ENCODE data around the gene TNFSF13. TPM values are rescaled to one million over a fixed set of nuclear protein-coding genes. Genes with fewer than 3 reads are reported as not detected.
A peak's percentile ranks its signal among the peaks of the same experiment; 100 is the strongest.

The TNFSF13 gene
- total RNA-seq, 1 donor = 1.1 TPM

DNA sequence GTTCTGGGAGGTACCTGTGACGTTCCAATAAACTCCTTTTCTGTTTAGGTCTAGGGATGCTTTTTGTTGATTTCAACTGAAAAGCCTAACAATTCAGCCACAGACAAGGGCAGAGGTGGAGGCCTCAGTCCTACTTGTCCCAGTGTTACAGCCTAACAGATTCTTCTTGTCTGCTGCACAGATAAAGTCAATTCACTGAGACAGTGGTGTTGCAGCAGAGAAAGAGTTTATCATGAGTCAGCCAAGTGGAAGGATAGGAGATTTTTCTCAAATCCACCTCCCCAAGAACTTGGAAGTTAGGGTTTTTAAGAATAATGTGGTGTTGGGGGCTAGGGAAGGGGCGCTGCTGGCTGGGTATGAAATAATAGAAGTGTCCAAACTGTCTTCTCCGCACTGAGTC is 20.5 kb upstream of the TNFSF13 start:
- H3K27ac ChIP-seq (ENCODE audit: low read depth, low read length) = no peak overlapping the region
- H4K20me1 ChIP-seq (ENCODE audit: insufficient read depth, low read length) = no peaks in the 10 kb centered on the region
- peaks cover 3% of the 10 kb centered on the region for H3K4me1 ChIP-seq (ENCODE audit: insufficient read depth, low read length)
- H3K9me3 ChIP-seq (ENCODE audit: low read depth, low read length) = peaks cover 10% of the 10 kb centered on the region
- no peaks in the 10 kb centered on the region for H3K36me3 ChIP-seq (ENCODE audit: insufficient read depth, low read length)
- TF ChIP-seq, protein P1, sequence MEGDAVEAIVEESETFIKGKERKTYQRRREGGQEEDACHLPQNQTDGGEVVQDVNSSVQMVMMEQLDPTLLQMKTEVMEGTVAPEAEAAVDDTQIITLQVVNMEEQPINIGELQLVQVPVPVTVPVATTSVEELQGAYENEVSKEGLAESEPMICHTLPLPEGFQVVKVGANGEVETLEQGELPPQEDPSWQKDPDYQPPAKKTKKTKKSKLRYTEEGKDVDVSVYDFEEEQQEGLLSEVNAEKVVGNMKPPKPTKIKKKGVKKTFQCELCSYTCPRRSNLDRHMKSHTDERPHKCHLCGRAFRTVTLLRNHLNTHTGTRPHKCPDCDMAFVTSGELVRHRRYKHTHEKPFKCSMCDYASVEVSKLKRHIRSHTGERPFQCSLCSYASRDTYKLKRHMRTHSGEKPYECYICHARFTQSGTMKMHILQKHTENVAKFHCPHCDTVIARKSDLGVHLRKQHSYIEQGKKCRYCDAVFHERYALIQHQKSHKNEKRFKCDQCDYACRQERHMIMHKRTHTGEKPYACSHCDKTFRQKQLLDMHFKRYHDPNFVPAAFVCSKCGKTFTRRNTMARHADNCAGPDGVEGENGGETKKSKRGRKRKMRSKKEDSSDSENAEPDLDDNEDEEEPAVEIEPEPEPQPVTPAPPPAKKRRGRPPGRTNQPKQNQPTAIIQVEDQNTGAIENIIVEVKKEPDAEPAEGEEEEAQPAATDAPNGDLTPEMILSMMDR (IDR thresholded peaks at IDR 0.05; ENCODE audit: extremely low read depth, low read depth, low read length) = no peak
- no peaks in the 10 kb centered on the region for H3K79me2 ChIP-seq (ENCODE audit: insufficient read depth, low read length)
- peaks cover 5% of the 10 kb centered on the region for H3K27me3 ChIP-seq (ENCODE audit: insufficient read depth, low read length)
- no peak for DNase-seq (ENCODE audit: insufficient read length, low spot score, missing footprints)
- no peak overlapping the region for H3K4me3 ChIP-seq (ENCODE audit: insufficient read depth, low read length)
- H2AFZ ChIP-seq (ENCODE audit: low read length) = no peak overlapping the region
- no peak overlapping the region for H3K4me2 ChIP-seq (ENCODE audit: insufficient read depth, low read length)

DNA sequence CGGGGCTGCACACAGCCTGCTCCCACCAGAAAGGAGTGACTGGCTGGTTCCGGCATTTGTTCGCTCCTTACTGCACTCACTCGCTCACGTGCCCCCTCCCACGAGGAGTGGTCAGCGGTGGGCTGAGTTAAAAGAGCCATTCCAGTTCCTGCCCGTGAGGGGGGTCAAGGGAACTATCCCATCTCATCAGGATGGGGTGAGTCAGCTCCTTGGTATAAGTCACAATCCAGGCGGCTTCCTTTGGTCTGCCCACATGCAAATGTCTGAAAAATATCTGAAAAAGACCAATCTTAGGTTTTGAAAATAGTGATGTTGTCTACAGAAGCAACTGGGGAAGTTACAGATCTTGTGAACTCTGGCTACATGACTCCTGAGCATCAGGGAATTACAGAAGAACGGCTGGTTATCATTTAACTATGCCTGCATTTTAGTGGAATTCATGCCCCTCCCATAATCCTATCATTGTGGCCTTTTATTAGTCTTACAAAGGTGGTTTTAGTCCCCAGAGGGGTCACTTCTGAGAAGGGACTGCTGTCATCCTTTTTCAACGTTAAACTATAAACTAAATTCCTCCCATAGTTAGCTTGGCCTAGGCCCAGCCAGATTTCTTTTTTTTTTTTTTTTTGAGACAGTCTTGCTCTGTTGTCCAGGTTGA is 19.5 kb upstream of the TNFSF13 start:
- no peak overlapping the region for H3K4me3 ChIP-seq (ENCODE audit: insufficient read depth, low read length)
- no peaks in the 10 kb centered on the region for H3K36me3 ChIP-seq (ENCODE audit: insufficient read depth, low read length)
- H3K27me3 ChIP-seq (ENCODE audit: insufficient read depth, low read length) = peaks cover 14% of the 10 kb centered on the region
- no peaks in the 10 kb centered on the region for H3K79me2 ChIP-seq (ENCODE audit: insufficient read depth, low read length)
- peaks cover 10% of the 10 kb centered on the region for H3K9me3 ChIP-seq (ENCODE audit: low read depth, low read length)
- no peak overlapping the region for H3K4me2 ChIP-seq (ENCODE audit: insufficient read depth, low read length)
- peaks cover 3% of the 10 kb centered on the region for H3K4me1 ChIP-seq (ENCODE audit: insufficient read depth, low read length)
- H3K27ac ChIP-seq (ENCODE audit: low read depth, low read length) = no peak overlapping the region
- TF ChIP-seq, protein P1 (IDR thresholded peaks at IDR 0.05; ENCODE audit: extremely low read depth, low read depth, low read length) = no peak
- no peak for DNase-seq (ENCODE audit: insufficient read length, low spot score, missing footprints)
- no peaks in the 10 kb centered on the region for H4K20me1 ChIP-seq (ENCODE audit: insufficient read depth, low read length)
- H2AFZ ChIP-seq (ENCODE audit: low read length) = no peak overlapping the region

DNA sequence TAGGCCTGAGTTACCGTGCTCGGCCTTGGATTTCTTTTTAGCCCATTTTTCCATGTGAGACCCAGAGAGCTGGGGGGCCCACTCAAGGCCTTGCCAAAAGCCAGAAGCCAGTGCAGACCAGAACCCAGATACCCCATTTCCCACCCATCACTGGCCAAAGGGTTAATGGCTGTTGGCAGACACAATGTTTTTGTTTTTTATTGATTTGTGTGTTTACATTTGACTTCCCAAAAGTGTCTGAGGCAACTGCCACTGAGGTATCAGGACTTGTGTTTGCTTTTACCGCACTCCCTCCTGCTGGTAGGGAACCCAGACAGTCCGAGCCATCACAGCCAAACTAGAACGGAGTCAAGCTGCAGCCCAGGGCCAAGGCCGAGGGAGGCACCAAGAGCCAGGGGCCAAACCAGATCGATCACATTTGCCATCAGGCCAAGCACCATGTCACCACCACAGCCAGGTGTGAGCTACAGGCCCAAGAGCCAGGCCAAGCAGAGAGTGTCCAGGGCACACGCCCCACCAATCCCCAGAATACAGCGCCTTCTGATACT is 17.4 kb upstream of the TNFSF13 start:
- DNase-seq (ENCODE audit: insufficient read length, low spot score, missing footprints) = no peak

DNA sequence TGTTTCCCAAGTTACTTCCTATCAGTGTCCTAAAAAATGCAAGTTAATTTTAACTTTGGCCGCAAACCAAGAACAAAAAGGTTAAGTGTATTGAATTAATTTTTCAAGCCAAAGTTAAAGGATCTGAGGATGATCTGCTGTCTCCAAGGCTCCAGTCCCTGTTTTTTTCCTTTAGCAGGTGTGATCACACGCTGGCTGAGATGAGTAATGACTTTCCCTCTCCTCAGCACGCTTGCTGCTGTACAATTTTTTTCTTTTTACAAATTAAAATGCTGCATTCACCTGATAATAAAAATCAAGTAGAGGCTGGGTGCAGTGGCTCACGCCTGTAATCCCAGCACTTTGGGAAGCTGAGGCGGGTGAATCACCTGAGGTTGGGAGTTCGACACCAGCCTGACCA is 13.6 kb upstream of the TNFSF13 start:
- TF ChIP-seq, protein P1 (IDR thresholded peaks at IDR 0.05; ENCODE audit: extremely low read depth, low read depth, low read length) = no peak

More for the DNA sequence above, 17.4 kb upstream of the TNFSF13 start:
- Histone ChIP-seq H3K27ac (ENCODE audit: low read depth, low read length) (no peak overlapping the region), H3K36me3 (ENCODE audit: insufficient read depth, low read length) (no peaks in the 10 kb centered on the region), H3K27me3 (ENCODE audit: insufficient read depth, low read length) (peaks cover 15% of the 10 kb centered on the region), H4K20me1 (ENCODE audit: insufficient read depth, low read length) (no peaks in the 10 kb centered on the region), H3K4me1 (ENCODE audit: insufficient read depth, low read length) (peaks cover 3% of the 10 kb centered on the region), H3K4me2 (ENCODE audit: insufficient read depth, low read length) (no peak overlapping the region), H2AFZ (ENCODE audit: low read length) (no peak overlapping the region), H3K79me2 (ENCODE audit: insufficient read depth, low read length) (no peaks in the 10 kb centered on the region), H3K4me3 (ENCODE audit: insufficient read depth, low read length) (no peak overlapping the region), H3K9me3 (ENCODE audit: low read depth, low read length) (peaks cover 10% of the 10 kb centered on the region)
- TF ChIP-seq, protein P1 (IDR thresholded peaks at IDR 0.05; ENCODE audit: extremely low read depth, low read depth, low read length) = no peak

More for the DNA sequence above, 13.6 kb upstream of the TNFSF13 start:
- Histone ChIP-seq H2AFZ (ENCODE audit: low read length) (no peak overlapping the region), H3K4me3 (ENCODE audit: insufficient read depth, low read length) (no peak overlapping the region), H3K27ac (ENCODE audit: low read depth, low read length) (no peak overlapping the region), H3K9me3 (ENCODE audit: low read depth, low read length) (no peaks in the 10 kb centered on the region), H4K20me1 (ENCODE audit: insufficient read depth, low read length) (no peaks in the 10 kb centered on the region), H3K36me3 (ENCODE audit: insufficient read depth, low read length) (no peaks in the 10 kb centered on the region), H3K4me2 (ENCODE audit: insufficient read depth, low read length) (no peak overlapping the region), H3K79me2 (ENCODE audit: insufficient read depth, low read length) (no peaks in the 10 kb centered on the region), H3K27me3 (ENCODE audit: insufficient read depth, low read length) (peaks cover 15% of the 10 kb centered on the region), H3K4me1 (ENCODE audit: insufficient read depth, low read length) (peaks cover 10% of the 10 kb centered on the region)
- peak; percentile 18 for DNase-seq (ENCODE audit: insufficient read length, low spot score, missing footprints)

Measured in osteoblast (primary cell).